ENCODE measurements around the gene EXOC4.

The EXOC4 gene

DNA sequence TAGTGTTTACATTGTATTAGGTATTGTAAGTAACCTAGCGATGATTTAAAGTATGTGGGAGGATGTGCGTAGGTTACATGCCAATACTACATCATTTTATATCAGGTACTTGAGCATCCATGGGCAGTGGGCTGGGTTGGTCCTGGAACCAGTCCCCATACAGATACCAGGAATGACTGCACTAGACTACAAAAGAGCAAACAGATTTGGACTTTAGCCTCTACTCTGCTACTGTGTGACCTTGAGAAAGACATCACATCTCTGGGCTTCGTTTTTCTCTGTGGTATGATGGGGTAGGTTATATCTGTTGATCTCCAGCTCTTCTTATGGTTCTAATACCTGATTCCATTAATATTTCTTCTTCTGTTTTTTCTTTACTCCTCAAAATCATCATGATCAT is 461.8 kb downstream of the EXOC4 start:
- TF ChIP-seq EZH2phosphoT487 (IDR thresholded peaks at IDR 0.05; ENCODE audit: borderline replicate concordance) (no peak), CTCF (conservative IDR thresholded peaks at IDR 0.05; ENCODE audit: low read length) (no peak)
- Histone ChIP-seq H2AFZ (ENCODE audit: low read length) (no peak overlapping the region), H3K27me3 (ENCODE audit: insufficient read depth, low read length, poor library complexity, severe bottlenecking) (no peaks in the 10 kb centered on the region), H3K9ac (ENCODE audit: low read depth, low read length, poor library complexity, severe bottlenecking) (no peak overlapping the region), H3K9me2 (replicated peaks; ENCODE audit: low read depth, low read length) (no peaks in the 10 kb centered on the region), H3K4me1 (ENCODE audit: insufficient read depth, low read length, poor library complexity, severe bottlenecking) (peaks cover 3% of the 10 kb centered on the region), H3K9me3 (ENCODE audit: insufficient read depth, low read depth, low read length) (no peaks in the 10 kb centered on the region), H3K4me2 (ENCODE audit: low read depth, low read length, poor library complexity, severe bottlenecking) (no peak overlapping the region), H3F3A (ENCODE audit: low read depth) (no peaks in the 10 kb centered on the region), H3K79me2 (ENCODE audit: insufficient read depth, low read length) (no peaks in the 10 kb centered on the region), H3K36me3 (ENCODE audit: insufficient read depth, low read length) (no peaks in the 10 kb centered on the region), H4K20me1 (ENCODE audit: insufficient read depth, low read length, poor library complexity, severe bottlenecking) (no peaks in the 10 kb centered on the region), H3K4me3 (ENCODE audit: low read length, poor library complexity, severe bottlenecking) (no peak overlapping the region)

DNA sequence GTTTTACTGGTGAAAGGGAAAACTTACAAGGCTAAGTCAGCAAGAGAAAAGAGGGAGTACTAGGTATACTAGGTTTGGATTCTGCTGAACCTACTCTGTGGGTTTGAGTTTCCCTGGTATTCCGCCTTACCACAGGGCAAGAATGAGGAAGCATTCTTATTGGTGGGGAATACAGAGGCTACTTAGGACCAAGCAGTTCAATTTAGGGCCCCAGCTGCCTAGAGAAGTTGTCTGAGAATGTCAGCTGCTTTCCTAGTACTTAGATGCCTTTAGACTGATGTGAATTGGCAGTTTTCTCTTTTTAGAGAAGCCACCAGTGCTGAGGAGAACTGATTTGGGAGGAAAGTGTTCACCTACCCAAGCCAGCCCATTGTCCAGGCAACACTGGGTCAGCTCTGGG is 465.3 kb downstream of the EXOC4 start:
- H3K79me2 ChIP-seq (ENCODE audit: insufficient read depth, low read length) = no peaks in the 10 kb centered on the region
- TF ChIP-seq CTCF (conservative IDR thresholded peaks at IDR 0.05; ENCODE audit: low read length) (no peak), EZH2phosphoT487 (IDR thresholded peaks at IDR 0.05; ENCODE audit: borderline replicate concordance) (no peak)
- H3K9ac ChIP-seq (ENCODE audit: low read depth, low read length, poor library complexity, severe bottlenecking) = no peak overlapping the region
- peaks cover 19% of the 10 kb centered on the region for H3K4me1 ChIP-seq (ENCODE audit: insufficient read depth, low read length, poor library complexity, severe bottlenecking)
- no peaks in the 10 kb centered on the region for H3K9me2 ChIP-seq (replicated peaks; ENCODE audit: low read depth, low read length)
- no peaks in the 10 kb centered on the region for H4K20me1 ChIP-seq (ENCODE audit: insufficient read depth, low read length, poor library complexity, severe bottlenecking)
- H3F3A ChIP-seq (ENCODE audit: low read depth) = no peaks in the 10 kb centered on the region
- no peak overlapping the region for H3K4me2 ChIP-seq (ENCODE audit: low read depth, low read length, poor library complexity, severe bottlenecking)
- no peaks in the 10 kb centered on the region for H3K27me3 ChIP-seq (ENCODE audit: insufficient read depth, low read length, poor library complexity, severe bottlenecking)
- H3K4me3 ChIP-seq (ENCODE audit: low read length, poor library complexity, severe bottlenecking) = no peak overlapping the region
- no peaks in the 10 kb centered on the region for H3K36me3 ChIP-seq (ENCODE audit: insufficient read depth, low read length)
- H2AFZ ChIP-seq (ENCODE audit: low read length) = no peak overlapping the region
- H3K9me3 ChIP-seq (ENCODE audit: insufficient read depth, low read depth, low read length) = no peaks in the 10 kb centered on the region

DNA sequence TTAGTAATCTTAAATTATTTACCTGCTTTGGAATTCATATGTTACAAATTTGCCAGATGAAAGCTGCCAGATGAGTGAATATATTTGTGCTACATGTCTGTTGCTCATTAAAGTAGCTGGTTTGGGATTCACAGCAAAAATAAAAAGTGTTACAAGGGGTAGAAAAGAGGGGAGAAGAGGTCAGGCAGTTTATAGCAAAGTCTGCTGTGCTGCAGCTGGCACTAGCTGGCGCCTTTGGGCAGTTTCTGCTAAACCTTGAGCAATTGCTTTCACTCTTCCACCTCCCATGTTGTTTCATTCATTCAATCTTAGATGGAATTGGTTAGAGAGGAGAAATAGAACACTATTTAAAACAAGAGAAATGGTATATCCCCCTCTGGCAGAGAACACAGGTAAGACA is 470.2 kb downstream of the EXOC4 start:
- Histone ChIP-seq H3K9me3 (ENCODE audit: insufficient read depth, low read depth, low read length) (no peaks in the 10 kb centered on the region), H3K36me3 (ENCODE audit: insufficient read depth, low read length) (no peaks in the 10 kb centered on the region), H3K4me1 (ENCODE audit: insufficient read depth, low read length, poor library complexity, severe bottlenecking) (peaks cover 25% of the 10 kb centered on the region), H3K4me3 (ENCODE audit: low read length, poor library complexity, severe bottlenecking) (no peak overlapping the region), H2AFZ (ENCODE audit: low read length) (no peak overlapping the region), H3K27me3 (ENCODE audit: insufficient read depth, low read length, poor library complexity, severe bottlenecking) (no peaks in the 10 kb centered on the region), H4K20me1 (ENCODE audit: insufficient read depth, low read length, poor library complexity, severe bottlenecking) (no peaks in the 10 kb centered on the region), H3F3A (ENCODE audit: low read depth) (no peaks in the 10 kb centered on the region), H3K79me2 (ENCODE audit: insufficient read depth, low read length) (no peaks in the 10 kb centered on the region), H3K9me2 (replicated peaks; ENCODE audit: low read depth, low read length) (no peaks in the 10 kb centered on the region), H3K4me2 (ENCODE audit: low read depth, low read length, poor library complexity, severe bottlenecking) (no peak overlapping the region), H3K9ac (ENCODE audit: low read depth, low read length, poor library complexity, severe bottlenecking) (no peak overlapping the region)
- TF ChIP-seq CTCF (conservative IDR thresholded peaks at IDR 0.05; ENCODE audit: low read length) (peak; percentile 50), EZH2phosphoT487 (IDR thresholded peaks at IDR 0.05; ENCODE audit: borderline replicate concordance) (no peak)
